Measurements from ENCODE around the gene RAC2.
"Not testable (repeated sequence)": the region's sequence is repeated elsewhere in the genome, so short reads cannot be mapped to it uniquely, and the experiment has no call there.

RAC2 gene

GRCh38 chr22:37255558-37256006 is 11.5 kb upstream of the RAC2 start:
- no peak for DNase-seq (ENCODE audit: low read depth in 2 of 2)

- no peak for DNase-seq (ENCODE audit: low read depth in 2 of 2)
Measured at GRCh38 chr22:37254867-37255233, 10.8 kb upstream of the RAC2 start.

- no peak for DNase-seq (ENCODE audit: low read depth in 2 of 2)
Measured at GRCh38 chr22:37254209-37254866, 10.3 kb upstream of the RAC2 start.

- no peak for DNase-seq (ENCODE audit: low read depth in 2 of 2)
Measured at GRCh38 chr22:37253126-37253660, 9.1 kb upstream of the RAC2 start.

- not testable (repeated sequence) for DNase-seq (ENCODE audit: low read depth in 2 of 2)
Measured at GRCh38 chr22:37251836-37252235, 7.8 kb upstream of the RAC2 start.

GRCh38 chr22:37249986-37250385 is 5.9 kb upstream of the RAC2 start:
- DNase-seq (ENCODE audit: low read depth in 2 of 2) = no peak

GRCh38 chr22:37248251-37248650 is 4.2 kb upstream of the RAC2 start:
- no peak for DNase-seq (ENCODE audit: low read depth in 2 of 2)

GRCh38 chr22:37245740-37246139 is 1.7 kb upstream of the RAC2 start:
- DNase-seq (ENCODE audit: low read depth in 2 of 2) = no peak

- no peak for DNase-seq (ENCODE audit: low read depth in 2 of 2)
Measured at GRCh38 chr22:37244922-37245722, 1.1 kb upstream of the RAC2 start.

- no peak for DNase-seq (ENCODE audit: low read depth in 2 of 2)
Measured at GRCh38 chr22:37243402-37244113, 511 bp downstream of the RAC2 start.

- peak; percentile 75 for DNase-seq (ENCODE audit: low read depth in 2 of 2)
Measured at GRCh38 chr22:37242395-37242918, 1.6 kb downstream of the RAC2 start.

GRCh38 chr22:37241351-37242142 is 2.5 kb downstream of the RAC2 start:
- no peak for DNase-seq (ENCODE audit: low read depth in 2 of 2)

GRCh38 chr22:37240941-37241320 is 3.1 kb downstream of the RAC2 start:
- no peak for DNase-seq (ENCODE audit: low read depth in 2 of 2)

GRCh38 chr22:37240240-37240940 is 3.7 kb downstream of the RAC2 start:
- no peak for DNase-seq (ENCODE audit: low read depth in 2 of 2)

- DNase-seq (ENCODE audit: low read depth in 2 of 2) = no peak
Measured at GRCh38 chr22:37239336-37240239, 4.5 kb downstream of the RAC2 start.

GRCh38 chr22:37237371-37238268 is 6.4 kb downstream of the RAC2 start:
- no peak for DNase-seq (ENCODE audit: low read depth in 2 of 2)

GRCh38 chr22:37235897-37236607 is 8.0 kb downstream of the RAC2 start:
- no peak for DNase-seq (ENCODE audit: low read depth in 2 of 2)

Measured in stimulated activated CD8-positive, alpha-beta memory T cell treated with anti-CD3 and anti-CD28 coated beads, Interleukin-7, amount 100 ng/mL, for 1 hour (primary cell).